AG04450 (cell line): ENCODE data around the gene CNR2. TPM values are rescaled to one million over a fixed set of nuclear protein-coding genes. Genes with fewer than 3 reads are reported as not detected.

ENCODE experiments used
- CTCF ChIA-PET: fragments of 300-600, 350-600 bp; formaldehyde crosslinking; extraction: SDS; loops from one replicate; lab custom pipeline; 2022; ENCODE audit warnings: antibody characterized with exemption, inconsistent platforms; lab: Charles Lee
- POLR2A ChIA-PET: fragments of 350-600 bp; formaldehyde crosslinking; extraction: SDS; loops from one replicate; lab custom pipeline; 2021; ENCODE audit warnings: antibody characterized with exemption, inconsistent platforms; lab: Yijun Ruan, JAX
- DNase-seq: peaks from one replicate; pipeline ENCODE4 v3.0.0-alpha.2; 2011; ENCODE audit warnings: low read depth, low spot score
- H3K27ac ChIP-seq: one replicate; pipeline ENCODE4 v1.5.1; 2012; ENCODE audit warnings: low read depth, low read length, control low read depth
- H3K27me3 ChIP-seq: one replicate; pipeline ENCODE4 v1.6.0; 2012; ENCODE audit warnings: low read length; ENCODE audit not compliant: control insufficient read depth, insufficient read depth
- H3K4me3 ChIP-seq: 2 replicates; pipeline ENCODE4 v1.5.1; 2011; ENCODE audit warnings: mild to moderate bottlenecking, low read depth, low read length, control low read depth
- H3K9me3 ChIP-seq: 2 replicates; pipeline ENCODE4 v1.5.1; 2012; ENCODE audit warnings: low read length; ENCODE audit not compliant: control insufficient read depth, insufficient read depth
- CTCF ChIP-seq: IDR thresholded peaks from 2 replicates; pipeline ENCODE4 v1.5.1; 2011; ENCODE audit warnings: low read depth, low read length, control low read depth, inconsistent platforms
- polyA plus RNA-seq: library from polyadenylated mRNA; depleted of rRNA; stranded (reverse); fragments of >200 nt; gene quantifications from 2 replicates; pipeline ENCODE4 v1.2.3, GENCODE V29; 2011

CNR2 gene
- polyA plus RNA-seq, 1 experiment = not detected

DNA sequence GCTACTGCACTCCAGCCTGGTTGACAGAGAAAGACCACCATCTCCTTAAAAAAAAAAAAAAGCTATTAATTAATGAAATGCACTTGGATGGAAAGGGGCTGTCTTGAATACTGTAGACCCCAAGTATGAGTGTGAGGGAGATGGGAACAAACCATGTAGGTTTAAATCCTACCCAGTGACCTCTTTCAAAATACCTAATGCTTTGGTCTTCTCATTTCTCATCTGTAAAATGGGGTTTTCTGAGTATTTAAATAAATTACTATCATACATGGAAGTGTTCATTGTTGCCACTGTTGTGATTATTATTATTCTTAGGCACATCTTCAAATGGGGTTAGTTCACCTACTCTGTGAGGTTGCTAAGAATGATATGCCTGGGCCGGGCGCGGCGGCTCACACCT lies 27.9 kb downstream of the CNR2 start:
- TF ChIP-seq CTCF = no peak
- DNase-seq = no peak
- CTCF ChIA-PET = no interaction called here
- H3K27ac ChIP-seq = no peak overlapping the region
- no peak overlapping the region for H3K4me3 ChIP-seq
- H3K27me3 ChIP-seq = peaks cover 34% of the 10 kb centered on the region
- POLR2A ChIA-PET = no interaction called here
- H3K9me3 ChIP-seq = no peaks in the 10 kb centered on the region

GRCh38 chr1:23882746-23883145 lies 30.4 kb downstream of the CNR2 start:
- DNase-seq = no peak
- H3K27me3 ChIP-seq = peaks cover 11% of the 10 kb centered on the region
- ChIA-PET POLR2A (no interaction called here), CTCF (no interaction called here)
- peaks cover 14% of the 10 kb centered on the region for H3K9me3 ChIP-seq
- no peak overlapping the region for H3K27ac ChIP-seq
- TF ChIP-seq CTCF = no peak
- H3K4me3 ChIP-seq = no peak overlapping the region

DNA sequence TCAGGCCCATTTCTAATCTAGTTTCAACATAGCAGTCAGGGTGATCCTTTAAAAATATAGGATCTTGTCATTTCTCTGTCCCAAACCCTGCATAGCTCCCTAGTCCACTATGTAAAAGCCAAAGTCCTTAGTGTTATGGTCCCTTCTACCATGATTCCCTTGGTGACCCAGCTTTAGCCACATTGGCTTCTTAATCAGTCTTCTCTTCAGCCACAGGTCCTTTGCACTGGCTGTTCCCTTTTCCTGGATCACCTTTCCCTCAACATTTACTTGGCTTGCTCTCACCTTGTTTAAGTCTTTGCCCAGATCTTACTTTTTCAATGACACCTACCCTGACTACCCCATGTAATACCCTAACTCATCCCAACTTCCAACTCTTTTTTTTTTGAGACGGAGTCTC lies 33.4 kb downstream of the CNR2 start:
- TF ChIP-seq CTCF = no peak
- DNase-seq = no peak
- Histone ChIP-seq H3K27me3 (peaks cover 4% of the 10 kb centered on the region), H3K9me3 (peaks cover 18% of the 10 kb centered on the region), H3K4me3 (no peak overlapping the region), H3K27ac (no peak overlapping the region)
- ChIA-PET POLR2A (no interaction called here), CTCF (no interaction called here)

- POLR2A ChIA-PET = no interaction called here
- Histone ChIP-seq H3K27me3 (peaks cover 9% of the 10 kb centered on the region), H3K4me3 (no peak overlapping the region), H3K27ac (no peak overlapping the region), H3K9me3 (peaks cover 18% of the 10 kb centered on the region)
- no peak for TF ChIP-seq CTCF
- CTCF ChIA-PET = interaction anchor here (0.9 kb wide), 1 partner anchor 10 kb away, joined by 3 read pairs; the partner anchor contains the start of gene FUCA1
- DNase-seq = no peak
Measured at GRCh38 chr1:23878668-23879067, 34.5 kb downstream of the CNR2 start.

DNA sequence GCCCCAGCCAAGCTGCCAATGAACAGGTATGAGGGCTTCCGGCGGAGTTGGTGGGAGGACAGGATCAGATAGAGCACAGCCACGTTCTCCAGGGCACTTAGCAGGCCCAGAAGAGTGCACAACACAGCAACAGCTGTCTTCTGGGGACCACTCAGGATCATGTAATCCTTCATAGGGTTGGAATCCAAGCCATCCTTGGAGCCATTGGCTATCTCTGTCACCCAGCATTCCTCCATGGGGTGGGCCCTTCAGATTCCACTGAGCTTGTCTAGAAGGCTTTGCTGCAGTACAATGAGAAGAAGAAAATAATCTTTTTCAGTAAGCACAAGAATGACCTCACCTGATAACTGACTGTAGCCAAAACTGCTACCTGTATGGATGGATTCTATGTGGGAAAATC lies 37.8 kb downstream of the CNR2 start:
- CTCF ChIA-PET = no interaction called here
- no peak for DNase-seq
- Histone ChIP-seq H3K27ac (no peak overlapping the region), H3K27me3 (peaks cover 14% of the 10 kb centered on the region), H3K4me3 (no peak overlapping the region), H3K9me3 (peaks cover 18% of the 10 kb centered on the region)
- POLR2A ChIA-PET = no interaction called here
- TF ChIP-seq CTCF = no peak
